AG04449 (cell line): Measurements from ENCODE around the gene POU3F1.

Experiments used
- CTCF ChIA-PET: fragments of 350-600 bp; formaldehyde crosslinking; extraction: SDS; loops from one replicate; lab custom pipeline; 2021; ENCODE audit warnings: antibody characterized with exemption; lab: Yijun Ruan, JAX
- POLR2A ChIA-PET: fragments of 400-600, 350-600 bp; formaldehyde crosslinking; extraction: SDS; loops from one replicate; lab custom pipeline; 2020; ENCODE audit warnings: antibody characterized with exemption, inconsistent platforms; lab: Yijun Ruan, JAX
- DNase-seq: peaks from one replicate; pipeline ENCODE4 v3.0.0-alpha.2; 2010; ENCODE audit warnings: low read depth, low spot score
- H3K4me3 ChIP-seq: 2 replicates; pipeline ENCODE4 v1.5.1; 2011; ENCODE audit warnings: low read depth, mild to moderate bottlenecking, control low read depth, low read length
- CTCF ChIP-seq: IDR thresholded peaks from one replicate; pipeline ENCODE4 v1.5.1; 2011; ENCODE audit warnings: mild to moderate bottlenecking, moderate library complexity, low read length, control low read depth, inconsistent platforms; ENCODE audit not compliant: insufficient read depth; ENCODE audit errors: missing control alignments

The POU3F1 gene

GRCh38 chr1:38014724-38015424, 31.7 kb downstream of the POU3F1 start:
- no peak for DNase-seq
- ChIA-PET CTCF (interaction anchor here (1.3 to 20.1 kb wide), 6 partner anchors 8 to 821 kb away, joined by 5 to 398 read pairs (median 32); partner anchors contain the start of gene SF3A3), POLR2A (no interaction called here)
- no peak overlapping the region for H3K4me3 ChIP-seq
- no peak for TF ChIP-seq CTCF

- no peak for TF ChIP-seq CTCF
These were observed 32.4 kb downstream of the POU3F1 start for GRCh38 chr1:38014171-38014570.

GRCh38 chr1:38013227-38013622, 33.4 kb downstream of the POU3F1 start:
- no peak for TF ChIP-seq CTCF
- ChIA-PET POLR2A (interaction anchor here (0.8 to 3.9 kb wide), 6 partner anchors 10 to 821 kb away, joined by 4 to 26 read pairs (median 6); partner anchors contain the start of gene SF3A3), CTCF (interaction anchor here (0.7 to 20.1 kb wide), 5 partner anchors 10 to 823 kb away, joined by 3 to 398 read pairs (median 13); partner anchors contain the start of gene SF3A3)
- no peak for DNase-seq
- peak overlapping the region; percentile 82 for H3K4me3 ChIP-seq

More at GRCh38 chr1:38014171-38014570, 32.4 kb downstream of the POU3F1 start:
- peak overlapping the region; percentile 82 for H3K4me3 ChIP-seq
- CTCF ChIA-PET, result interaction anchor here (1.3 to 20.1 kb wide), 5 partner anchors 9 to 822 kb away, joined by 5 to 398 read pairs (median 13); partner anchors contain the start of gene SF3A3
- no peak for DNase-seq
- POLR2A ChIA-PET, result interaction anchor here (3.9 kb wide), 1 partner anchor 13 kb away, joined by 26 read pairs; no protein-coding TSS in a partner anchor

GRCh38 chr1:38012363-38013226, 34.0 kb downstream of the POU3F1 start, which contains the start of gene UTP11:
UTP11 (plus strand) TSS chr1:38012734; CDS start chr1:38012803, 69 bp downstream.
- ChIA-PET CTCF (interaction anchor here (0.7 to 20.1 kb wide), 6 partner anchors 8 to 823 kb away, joined by 3 to 398 read pairs (median 8); partner anchors contain the start of gene SF3A3), POLR2A (interaction anchor here (0.8 to 3.9 kb wide), 7 partner anchors 9 to 822 kb away, joined by 4 to 26 read pairs (median 6); partner anchors contain the start of gene SF3A3)
- TF ChIP-seq CTCF, result no peak
- peak within 1 kb of the TSS; percentile 82 for H3K4me3 ChIP-seq
- peak; percentile 98 for DNase-seq

GRCh38 chr1:38009841-38010180, 36.8 kb downstream of the POU3F1 start:
- H3K4me3 ChIP-seq, result no peak overlapping the region
- ChIA-PET CTCF (interaction anchor here (0.6 to 6.9 kb wide), 5 partner anchors 9 to 488 kb away, joined by 3 to 50 read pairs (median 23); partner anchors contain the start of gene SF3A3), POLR2A (interaction anchor here (0.7 to 0.8 kb wide), 2 partner anchors 10 to 319 kb away, joined by 3 read pairs; a partner anchor contains a TSS)
- DNase-seq, result no peak
- TF ChIP-seq CTCF, result no peak
